ENCODE measurements around the gene PPP1R26.
"Not testable (repeated sequence)": the region's sequence is repeated elsewhere in the genome, so short reads cannot be mapped to it uniquely, and the experiment has no call there.

The PPP1R26 gene, protein sequence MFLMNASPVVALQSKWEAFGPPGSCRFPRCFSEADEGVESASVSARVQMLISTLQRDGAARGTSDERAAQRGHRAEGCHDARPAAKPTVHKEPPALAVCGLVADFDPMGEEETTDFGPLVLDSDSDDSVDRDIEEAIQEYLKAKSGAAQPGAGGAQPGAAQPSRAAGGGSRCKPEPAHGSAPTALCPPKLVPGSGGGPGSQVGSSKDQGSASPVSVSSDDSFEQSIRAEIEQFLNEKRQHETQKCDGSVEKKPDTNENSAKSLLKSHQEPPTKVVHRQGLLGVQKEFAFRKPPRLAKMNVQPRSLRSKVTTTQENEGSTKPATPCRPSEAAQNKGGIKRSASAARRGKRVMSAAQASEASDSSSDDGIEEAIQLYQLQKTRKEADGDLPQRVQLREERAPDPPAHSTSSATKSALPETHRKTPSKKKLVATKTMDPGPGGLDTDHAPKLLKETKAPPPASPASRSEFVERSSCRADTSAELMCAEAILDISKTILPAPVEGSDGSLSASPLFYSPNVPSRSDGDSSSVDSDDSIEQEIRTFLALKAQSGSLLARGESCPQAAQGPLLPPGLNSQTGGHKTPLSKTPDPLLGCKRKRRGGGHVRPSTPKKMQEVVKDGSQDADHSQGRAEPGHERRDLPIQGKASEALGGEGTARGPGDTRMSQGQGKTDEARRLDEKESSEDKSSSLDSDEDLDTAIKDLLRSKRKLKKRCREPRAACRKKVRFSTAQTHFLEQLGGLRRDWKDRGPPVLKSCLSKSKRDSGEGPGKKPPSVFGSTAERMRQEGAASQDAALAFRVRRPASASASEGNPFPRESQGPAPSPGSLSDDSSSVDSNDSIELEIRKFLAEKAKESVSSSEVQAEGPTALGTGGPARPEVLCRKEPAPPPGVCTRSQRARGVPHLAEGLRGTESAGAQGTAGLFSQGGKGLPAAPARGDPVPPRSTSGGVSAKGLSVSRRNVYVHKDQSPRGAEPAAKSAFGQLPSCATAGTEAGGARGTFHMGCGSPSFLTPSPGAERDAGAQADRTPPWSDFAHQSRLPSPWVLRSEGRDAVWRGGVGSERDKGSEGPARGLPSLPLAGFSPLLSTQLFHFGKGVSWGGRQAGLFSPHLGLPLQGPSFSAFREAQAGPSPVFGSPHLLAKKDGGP (N-terminal part only)

DNA sequence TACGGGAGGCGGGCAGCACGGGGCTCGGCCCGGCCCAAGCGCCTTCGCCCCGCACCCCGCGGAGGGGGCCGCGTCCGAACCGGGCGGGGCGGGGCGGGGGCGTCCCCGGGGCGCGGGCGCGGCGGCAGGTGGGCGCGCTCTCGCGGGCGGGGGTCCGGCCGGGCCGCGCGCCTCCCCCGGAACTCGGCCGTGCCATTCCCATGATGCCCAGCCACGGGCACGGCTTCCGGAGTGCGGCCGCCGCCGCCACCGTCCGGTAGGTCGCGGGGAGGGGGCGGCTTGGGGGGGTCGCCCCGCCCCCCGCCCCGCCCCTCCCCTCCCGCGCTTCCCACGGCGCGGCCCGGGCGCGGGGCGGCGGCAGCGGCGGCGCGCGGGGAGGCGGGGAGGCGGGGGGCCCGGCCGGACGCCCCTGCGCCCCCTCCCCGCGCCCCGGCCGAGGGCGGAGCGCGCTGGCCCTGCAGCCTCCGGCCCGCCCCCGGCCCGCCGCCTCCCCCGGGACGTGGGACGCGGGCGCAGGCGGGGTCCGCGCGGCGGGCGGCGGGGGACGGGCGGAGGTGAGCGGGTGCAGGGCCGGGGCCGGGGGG, at the start of gene PPP1R26:
TSS of gene PPP1R26 (plus strand) at position 314 of the 584 bp plus-strand sequence. CDS start 4,729 bp downstream, outside the sequence.
- DNase-seq, result no peak

DNA sequence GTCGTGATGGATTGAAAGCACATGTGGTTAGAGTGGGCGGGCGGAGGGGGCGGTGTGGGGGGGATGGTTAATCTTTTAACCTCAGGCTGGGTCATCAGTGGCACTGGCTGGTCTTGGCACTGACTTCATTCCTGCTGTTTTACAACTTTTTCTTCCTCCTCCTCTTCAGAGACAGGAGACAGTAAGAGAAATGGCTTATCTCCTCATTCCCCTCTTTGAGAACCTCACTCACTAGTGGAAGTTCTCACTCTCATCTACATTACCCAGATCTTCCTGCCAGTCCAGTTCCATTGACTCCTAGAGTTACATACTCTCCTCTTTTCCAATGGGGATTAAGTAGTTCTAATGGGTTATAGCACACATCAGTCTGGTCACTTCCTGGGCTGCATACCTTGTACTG, 42.3 kb upstream of the PPP1R26 start:
- no peak for DNase-seq

GRCh38 chr9:135437696-135438095, 41.9 kb upstream of the PPP1R26 start:
- not testable (repeated sequence) for DNase-seq

- not testable (repeated sequence) for DNase-seq
Measured at GRCh38 chr9:135438581-135439232, 40.9 kb upstream of the PPP1R26 start.

GRCh38 chr9:135439514-135439913, 40.1 kb upstream of the PPP1R26 start:
- not testable (repeated sequence) for DNase-seq

DNA sequence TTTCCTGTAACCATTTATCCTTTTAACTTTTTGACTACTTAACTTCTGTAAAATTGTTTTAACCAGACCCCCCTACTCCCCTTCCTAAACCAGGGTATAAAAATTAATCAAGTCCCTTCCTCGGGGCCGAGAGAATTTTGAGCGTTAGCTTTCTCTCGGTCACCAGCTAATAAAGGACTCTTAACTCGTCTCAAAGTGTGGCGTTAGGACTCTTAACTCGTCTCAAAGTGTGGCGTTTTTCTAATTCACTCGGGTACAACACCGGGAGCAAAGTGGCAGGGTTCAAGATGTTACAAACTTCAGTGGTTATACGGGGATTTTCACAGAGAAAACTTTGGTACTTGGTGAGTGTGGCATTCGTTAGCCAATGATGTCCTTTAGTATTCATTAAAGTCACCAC, 39.7 kb upstream of the PPP1R26 start:
- DNase-seq, result no peak

DNA sequence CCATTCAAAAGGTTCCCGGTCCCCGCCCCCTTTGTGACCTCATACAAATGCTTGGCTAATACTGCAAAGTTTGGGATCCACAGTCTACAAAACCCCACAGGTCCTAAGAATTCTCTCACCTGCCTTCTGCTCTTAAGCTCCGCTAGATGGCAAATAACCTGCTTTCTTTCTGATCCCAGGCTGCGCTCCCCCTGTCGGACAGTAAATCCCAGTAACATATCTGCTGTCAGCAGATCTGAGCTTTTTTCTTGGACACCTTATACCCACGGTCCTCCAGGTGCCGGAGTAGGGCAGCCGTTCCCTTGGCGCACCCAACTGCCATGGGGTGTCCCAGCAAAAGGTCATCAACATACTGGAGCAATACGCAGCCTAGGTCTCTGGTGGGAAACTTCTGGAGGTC, 39.0 kb upstream of the PPP1R26 start:
- no peak for DNase-seq

GRCh38 chr9:135441105-135442071, 38.2 kb upstream of the PPP1R26 start:
- not testable (repeated sequence) for DNase-seq

DNA sequence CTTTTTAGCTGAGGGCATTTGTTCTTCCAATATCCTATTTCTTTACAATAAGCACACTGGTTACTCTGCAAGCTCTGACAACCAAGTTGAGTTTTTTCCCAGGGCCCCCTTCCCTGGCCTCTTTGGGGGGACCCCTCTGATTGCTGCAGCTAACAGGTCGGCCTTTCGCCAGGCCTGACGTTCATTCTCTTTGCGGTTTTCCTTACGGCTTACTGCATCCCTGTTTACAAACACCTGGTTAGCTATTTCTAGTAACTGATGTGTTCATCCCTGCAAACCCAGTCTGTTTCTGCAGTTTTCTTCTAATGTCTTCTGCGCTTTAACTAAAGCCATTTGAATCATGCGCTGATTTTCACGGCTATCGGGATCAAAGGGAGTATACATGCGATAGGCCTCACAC, 37.5 kb upstream of the PPP1R26 start:
- DNase-seq, result no peak

- DNase-seq, result no peak
Measured at GRCh38 chr9:135443797-135444425, 35.7 kb upstream of the PPP1R26 start.

GRCh38 chr9:135447126-135447525, 32.5 kb upstream of the PPP1R26 start:
- DNase-seq, result no peak

DNA sequence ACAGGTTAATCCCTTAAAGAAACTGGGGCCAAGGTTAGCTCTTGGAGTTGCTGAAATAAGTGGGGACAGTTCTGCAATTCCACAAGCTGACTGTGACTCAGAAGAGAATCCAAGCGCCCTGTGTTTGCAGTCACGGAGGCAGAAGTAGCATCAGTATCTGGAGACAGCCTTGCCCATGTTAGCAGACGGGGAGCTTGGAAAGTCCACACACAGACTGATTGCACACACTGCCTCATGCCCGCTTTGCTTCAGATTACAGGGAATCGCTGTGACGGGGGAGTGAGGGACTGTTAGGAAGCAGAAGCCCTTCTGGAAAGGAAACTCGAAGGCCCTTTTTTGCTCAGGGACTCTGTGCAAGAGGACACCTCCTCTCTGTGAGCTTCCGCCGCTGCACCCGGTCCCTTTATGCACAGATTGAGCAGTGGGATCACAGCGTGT, 30.9 kb upstream of the PPP1R26 start:
- DNase-seq, result no peak

- DNase-seq, result not testable (repeated sequence)
Measured at GRCh38 chr9:135449532-135449931, 30.1 kb upstream of the PPP1R26 start.

- DNase-seq, result no peak
Measured at GRCh38 chr9:135450956-135451355, 28.6 kb upstream of the PPP1R26 start.

- not testable (repeated sequence) for DNase-seq
Measured at GRCh38 chr9:135451909-135452308, 27.7 kb upstream of the PPP1R26 start.

- DNase-seq, result no peak
Measured at GRCh38 chr9:135454737-135455136, 24.8 kb upstream of the PPP1R26 start.

- no peak for DNase-seq
Measured at GRCh38 chr9:135455401-135456030, 24.1 kb upstream of the PPP1R26 start.

- no peak for DNase-seq
Measured at GRCh38 chr9:135456436-135457104, 23.0 kb upstream of the PPP1R26 start.

DNA sequence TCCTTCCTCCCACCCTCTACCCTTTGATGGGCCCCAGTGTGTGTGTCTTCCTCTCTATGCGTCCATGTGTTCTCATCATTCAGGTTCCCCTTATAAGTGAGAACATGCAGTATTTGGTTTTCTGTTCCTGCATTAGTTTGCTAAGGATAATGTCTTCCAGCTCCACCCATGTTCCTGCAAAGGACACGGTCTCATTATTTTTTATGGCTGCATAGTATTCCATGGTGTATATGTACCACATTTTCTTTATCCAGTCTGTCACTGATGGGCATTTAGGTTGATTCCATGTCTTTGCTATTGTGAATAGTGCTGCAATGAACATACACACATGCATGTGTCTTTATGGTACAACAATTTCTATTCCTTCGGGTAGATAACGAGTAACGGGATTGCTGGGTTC, 21.1 kb upstream of the PPP1R26 start:
- DNase-seq, result not testable (repeated sequence)

All from activated naive CD4-positive, alpha-beta T cell (primary cell).